Neural progenitor cell (in vitro differentiated cells): Measurements from ENCODE around the gene TMEM117.

ENCODE experiments used
- EZH2 ChIP-seq: fragments of 200-600 bp; sonication (generic); IDR thresholded peaks from 2 replicates; pipeline ENCODE4 v1.6.1; 2017; ENCODE audit warnings: antibody characterized with exemption, mild to moderate bottlenecking, moderate library complexity
- TF ChIP-seq, protein P1 (sequence below): fragments of 200-600 bp; sonication (generic); IDR thresholded peaks from 2 replicates; pipeline ENCODE4 v1.5.1; 2017; ENCODE audit warnings: antibody characterized with exemption, mild to moderate bottlenecking

DNA sequence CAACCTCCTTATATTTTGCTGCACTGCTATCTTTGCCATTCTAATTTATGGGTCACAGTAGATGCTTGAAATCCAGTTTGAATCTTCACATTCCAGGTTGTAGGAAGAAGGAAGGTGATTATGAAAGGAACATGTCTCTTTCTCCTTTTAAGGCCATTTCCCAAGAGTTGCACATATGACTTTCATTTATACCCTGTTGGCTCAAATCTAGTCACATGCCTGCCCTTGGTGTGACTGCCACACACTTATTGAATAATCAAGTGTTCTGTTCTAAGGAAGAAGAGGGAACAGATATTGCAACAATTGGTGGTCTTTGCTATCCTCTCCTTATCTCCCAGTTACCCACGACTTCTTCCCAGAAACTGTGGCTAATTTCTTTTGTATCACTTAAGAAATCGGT lies 404.3 kb downstream of the TMEM117 start:
- TF ChIP-seq, protein P1, sequence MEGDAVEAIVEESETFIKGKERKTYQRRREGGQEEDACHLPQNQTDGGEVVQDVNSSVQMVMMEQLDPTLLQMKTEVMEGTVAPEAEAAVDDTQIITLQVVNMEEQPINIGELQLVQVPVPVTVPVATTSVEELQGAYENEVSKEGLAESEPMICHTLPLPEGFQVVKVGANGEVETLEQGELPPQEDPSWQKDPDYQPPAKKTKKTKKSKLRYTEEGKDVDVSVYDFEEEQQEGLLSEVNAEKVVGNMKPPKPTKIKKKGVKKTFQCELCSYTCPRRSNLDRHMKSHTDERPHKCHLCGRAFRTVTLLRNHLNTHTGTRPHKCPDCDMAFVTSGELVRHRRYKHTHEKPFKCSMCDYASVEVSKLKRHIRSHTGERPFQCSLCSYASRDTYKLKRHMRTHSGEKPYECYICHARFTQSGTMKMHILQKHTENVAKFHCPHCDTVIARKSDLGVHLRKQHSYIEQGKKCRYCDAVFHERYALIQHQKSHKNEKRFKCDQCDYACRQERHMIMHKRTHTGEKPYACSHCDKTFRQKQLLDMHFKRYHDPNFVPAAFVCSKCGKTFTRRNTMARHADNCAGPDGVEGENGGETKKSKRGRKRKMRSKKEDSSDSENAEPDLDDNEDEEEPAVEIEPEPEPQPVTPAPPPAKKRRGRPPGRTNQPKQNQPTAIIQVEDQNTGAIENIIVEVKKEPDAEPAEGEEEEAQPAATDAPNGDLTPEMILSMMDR = no peak
- no peak for TF ChIP-seq EZH2
